IMR-90 (cell line): ENCODE results near the gene S100A4. TPM values are rescaled to one million over a fixed set of nuclear protein-coding genes. Genes with fewer than 3 reads are reported as not detected.
A peak's percentile ranks its signal among the peaks of the same experiment; 100 is the strongest.

Experiments used
- ATAC-seq: fragments of 200-7000 bp; cut with Tn5 transposase; 2 replicates; pipeline ENCODE4 v1.9.1; 2020; ENCODE audit warnings: low read depth, mild to moderate bottlenecking, moderate library complexity
- BruUV-seq: library from RNA; stranded (reverse); fragments of 400-500 nt; replicated peaks from 2 replicates; lab custom pipeline; 2021; lab: Mats Ljungman, UMichigan
- CTCF ChIA-PET: fragments of 300-600 bp; formaldehyde crosslinking; extraction: SDS; loops from one replicate; lab custom pipeline; 2021; ENCODE audit warnings: antibody characterized with exemption; lab: Yijun Ruan, JAX
- POLR2A ChIA-PET: fragments of 300-600 bp; sonication (Branson Sonifier 250); formaldehyde crosslinking; loops from one replicate; lab custom pipeline; 2022; ENCODE audit warnings: antibody characterized with exemption; ENCODE audit not compliant: unreplicated experiment; lab: Charles Lee
- DNase-seq: peaks from one replicate; pipeline ENCODE4 v3.0.0; 2013
- H2AFZ ChIP-seq: replicated peaks from 2 replicates; pipeline ENCODE3; 2013; ENCODE audit warnings: low read length, mild to moderate bottlenecking; ENCODE audit not compliant: poor library complexity
- H2AK5ac ChIP-seq: 2 replicates; pipeline ENCODE4 v1.6.1; 2013; ENCODE audit warnings: low read depth, low read length, inconsistent platforms
- H2AK9ac ChIP-seq: replicated peaks from 2 replicates; pipeline ENCODE3; 2013; ENCODE audit warnings: mild to moderate bottlenecking, low read depth, low read length, moderate library complexity; ENCODE audit not compliant: poor library complexity
- H2BK120ac ChIP-seq: 2 replicates; pipeline ENCODE4 v1.6.1; 2013; ENCODE audit warnings: low read depth, low read length, inconsistent platforms
- H2BK15ac ChIP-seq: 3 replicates; pipeline ENCODE4 v1.6.1; 2013; ENCODE audit warnings: low read depth, low read length, inconsistent platforms
- H2BK20ac ChIP-seq: 2 replicates; pipeline ENCODE4 v1.6.1; 2013; ENCODE audit warnings: low read depth, mild to moderate bottlenecking, inconsistent platforms, low read length, moderate library complexity
- H2BK5ac ChIP-seq: 2 replicates; pipeline ENCODE4 v1.6.1; 2013; ENCODE audit warnings: mild to moderate bottlenecking, low read depth, low read length, inconsistent platforms; ENCODE audit not compliant: poor library complexity, severe bottlenecking
- H3K14ac ChIP-seq: replicated peaks from 2 replicates; pipeline ENCODE4 v1.6.1; 2013; ENCODE audit warnings: low read depth, low read length, inconsistent platforms
- H3K18ac ChIP-seq: 2 replicates; pipeline ENCODE4 v1.6.1; 2013; ENCODE audit warnings: low read depth, low read length, control low read depth
- H3K23ac ChIP-seq: 2 replicates; pipeline ENCODE4 v1.6.1; 2013; ENCODE audit warnings: low read depth, low read length, inconsistent platforms
- H3K27ac ChIP-seq: 2 replicates; pipeline ENCODE4 v1.5.1; 2013; ENCODE audit warnings: mild to moderate bottlenecking, control low read depth, low read length; ENCODE audit not compliant: insufficient read depth
- H3K27me3 ChIP-seq: 2 replicates; pipeline ENCODE4 v1.6.1; 2013; ENCODE audit warnings: low read length; ENCODE audit not compliant: control insufficient read depth, insufficient read depth
- H3K36me3 ChIP-seq: 2 replicates; pipeline ENCODE4 v1.6.1; 2013; ENCODE audit warnings: low read length, mixed read lengths; ENCODE audit not compliant: control insufficient read depth, insufficient read depth
- H3K4ac ChIP-seq: 2 replicates; pipeline ENCODE4 v1.6.1; 2013; ENCODE audit warnings: low read depth, low read length, inconsistent platforms
- H3K4me1 ChIP-seq: 2 replicates; pipeline ENCODE4 v1.6.1; 2013; ENCODE audit warnings: low read length, mixed read lengths; ENCODE audit not compliant: control insufficient read depth, insufficient read depth
- H3K4me2 ChIP-seq: 2 replicates; pipeline ENCODE4 v1.6.1; 2013; ENCODE audit warnings: low read depth, mild to moderate bottlenecking, control low read depth, low read length, moderate library complexity
- H3K4me3 ChIP-seq: 2 replicates; pipeline ENCODE4 v1.5.1; 2013; ENCODE audit warnings: low read depth, mild to moderate bottlenecking, control low read depth, low read length, moderate library complexity; ENCODE audit not compliant: insufficient read depth
- H3K56ac ChIP-seq: 2 replicates; pipeline ENCODE4 v1.6.1; 2013; ENCODE audit warnings: low read length, inconsistent platforms; ENCODE audit not compliant: insufficient read depth; ENCODE audit errors: extremely low read depth
- H3K79me1 ChIP-seq, 2 experiments: 2 replicates each; pipeline ENCODE4 v1.6.1; 2013; ENCODE audit warnings: low read length in 2 of 2, inconsistent platforms in 1 of 2, low read depth in 1 of 2
- H3K9ac ChIP-seq: 2 replicates; pipeline ENCODE4 v1.6.1; 2013; ENCODE audit warnings: low read depth, low read length, control low read depth
- H3K9me1 ChIP-seq: 2 replicates; pipeline ENCODE4 v1.6.1; 2013; ENCODE audit warnings: low read length, inconsistent platforms; ENCODE audit not compliant: insufficient read depth
- H3K9me3 ChIP-seq: 2 replicates; pipeline ENCODE4 v1.6.1; 2013; ENCODE audit warnings: low read length; ENCODE audit not compliant: control insufficient read depth, insufficient read depth
- H4K20me1 ChIP-seq: 2 replicates; pipeline ENCODE4 v1.6.1; 2013; ENCODE audit warnings: low read length, inconsistent platforms; ENCODE audit not compliant: insufficient read depth
- H4K5ac ChIP-seq: 2 replicates; pipeline ENCODE4 v1.6.1; 2013; ENCODE audit warnings: mild to moderate bottlenecking, low read depth, low read length, control low read depth
- H4K8ac ChIP-seq, 2 experiments: 2 replicates each; pipeline ENCODE4 v1.6.1; 2013; ENCODE audit warnings: low read depth in 2 of 2, low read length in 2 of 2, control low read depth in 1 of 2, inconsistent platforms in 1 of 2
- H4K91ac ChIP-seq: 2 replicates; pipeline ENCODE4 v1.6.1; 2013; ENCODE audit warnings: low read depth, low read length, inconsistent platforms; ENCODE audit not compliant: insufficient read depth
- BHLHE40 ChIP-seq: fragments of 150-350 bp; IDR thresholded peaks from 2 replicates; pipeline ENCODE4 v1.6.1; 2016; ENCODE audit warnings: mild to moderate bottlenecking, low read depth, low read length
- CTCF ChIP-seq: conservative IDR thresholded peaks from 2 replicates; pipeline ENCODE4 v1.5.1; 2012; ENCODE audit warnings: mild to moderate bottlenecking, low read depth, low read length, improper control_type of control experiment
- MAZ ChIP-seq: IDR thresholded peaks from 2 replicates; pipeline ENCODE4 v1.6.1; 2012; ENCODE audit warnings: low read depth, mild to moderate bottlenecking, low read length, improper control_type of control experiment, moderate library complexity, borderline replicate concordance
- MXI1 ChIP-seq: IDR thresholded peaks from 2 replicates; pipeline ENCODE4 v1.6.1; 2012; ENCODE audit warnings: low read depth, mild to moderate bottlenecking, low read length, moderate library complexity, borderline replicate concordance
- NFE2L2 ChIP-seq: fragments of 150-350 bp; IDR thresholded peaks from 2 replicates; pipeline ENCODE4 v1.6.1; 2016; ENCODE audit warnings: low read depth, mild to moderate bottlenecking, low read length
- POLR2A ChIP-seq: IDR thresholded peaks from 2 replicates; pipeline ENCODE4 v1.6.1; 2012; ENCODE audit warnings: mild to moderate bottlenecking, low read depth, low read length
- RAD21 ChIP-seq: IDR thresholded peaks from 2 replicates; pipeline ENCODE4 v1.6.1; 2012; ENCODE audit warnings: low read length, improper control_type of control experiment
- RCOR1 ChIP-seq: IDR thresholded peaks from 2 replicates; pipeline ENCODE4 v1.6.1; 2012; ENCODE audit warnings: mild to moderate bottlenecking, low read length, improper control_type of control experiment; ENCODE audit not compliant: insufficient replicate concordance
- RFX5 ChIP-seq: IDR thresholded peaks from 2 replicates; pipeline ENCODE4 v1.8.0; 2012; ENCODE audit warnings: low read depth, mild to moderate bottlenecking, low read length, moderate library complexity
- SMC3 ChIP-seq: fragments of 150-350 bp; IDR thresholded peaks from 2 replicates; pipeline ENCODE4 v1.6.1; 2016; ENCODE audit warnings: low read depth, mild to moderate bottlenecking, antibody characterized with exemption, low read length, moderate library complexity
- WGBS, 2 experiments: methylation state at CpG; one replicate each; pipeline versions ENCODE4 v1.1.5 to v1.1.7; 2013; ENCODE audit warnings: missing lambda C conversion rate in 2 of 2; ENCODE audit not compliant: insufficient read length in 1 of 2; ENCODE audit errors: extremely low coverage in 2 of 2; 5-methylcytosine and 5-hydroxymethylcytosine counted together
- dilution Hi-C: fragments of 300-500 bp; cut with HindIII; formaldehyde crosslinking; loops from one replicate; pipeline ENCODE4 v1.14.3; 2018; ENCODE audit warnings: low sequenced_read_pairs; ENCODE audit not compliant: unreplicated experiment
- in situ Hi-C: fragments of 300-500 bp; cut with MboI; formaldehyde crosslinking; loops from 3 replicates; pipeline ENCODE4 v1.14.3; 2019; ENCODE audit warnings: low sequenced_read_pairs, inconsistent platforms, mixed read lengths
- intact Hi-C: fragments of 100-400 bp; cut with micrococcal nuclease; formaldehyde crosslinking; loops from 2 replicates; pipeline ENCODE4 v1.10.0; 2022
- polyA plus RNA-seq, 3 experiments: library from polyadenylated mRNA; depleted of rRNA; stranded (reverse); fragments of >200 nt; gene quantifications; 2 replicates each; pipeline ENCODE4 v1.2.3, GENCODE V29; 2012; ENCODE audit warnings: low replicate concordance in 1 of 3
- total RNA-seq: library from RNA; depleted of rRNA; stranded (reverse); fragments of >200 nt; gene quantifications from 2 replicates; pipeline ENCODE4 v1.2.3, GENCODE V29; 2012
- TF ChIP-seq, protein P1 (sequence below): fragments of 150-350 bp; IDR thresholded peaks from 2 replicates; pipeline ENCODE4 v1.6.1; 2017; ENCODE audit warnings: mild to moderate bottlenecking, antibody characterized with exemption, low read length, low read depth
- TF ChIP-seq, protein P2 (sequence below): fragments of 150-350 bp; IDR thresholded peaks from 2 replicates; pipeline ENCODE4 v1.6.1; 2016; ENCODE audit warnings: low read depth, mild to moderate bottlenecking, low read length, moderate library complexity, borderline replicate concordance

S100A4 gene
- total and polyA plus RNA-seq, 2 of the 4 experiments (the other 2 are of a cell fraction), result 5.6 to 16.6 TPM

GRCh38 chr1:153532769-153533599 is 12.6 kb downstream of the S100A4 start:
- peaks cover 5 to 57% of the 10 kb centered on the region in 2 experiments; a peak in 3 of 4 replicates for H3K79me1 ChIP-seq
- POLR2A ChIA-PET, result interaction anchor here (0.8 to 3.9 kb wide), 6 partner anchors 12 to 94 kb away, joined by 3 to 34 read pairs (median 4); partner anchors contain the start of genes S100A13 and S100A2
- H4K20me1 ChIP-seq, result peaks cover 18% of the 10 kb centered on the region
- dilution Hi-C loops, result no loop called here
- H2BK120ac ChIP-seq, result peak overlapping the region; percentile 58
- peak overlapping the region; percentile 80 for H4K91ac ChIP-seq
- H3K23ac ChIP-seq, result peak overlapping the region; percentile 96
- H3K4ac ChIP-seq, result peak overlapping the region; percentile 94
- H3K4me2 ChIP-seq, result peak overlapping the region; percentile 90
- H2BK15ac ChIP-seq, result 0 out of 3 replicates have a peak overlapping the region, but pooled peaks have one; percentile 2
- peak overlapping the region; percentile 43 for H3K18ac ChIP-seq
- peak overlapping the region; percentile 97 for H3K14ac ChIP-seq
- BruUV-seq, result no TSS peak
- peak overlapping the region; percentile 87 for H2AK9ac ChIP-seq
- in situ Hi-C loops, result loop anchor here (5.0 to 25.0 kb wide), 2 partner anchors 34 to 429 kb away; partner anchors contain the start of genes CREB3L4, CRTC2, S100A2 and SLC39A1
- peak; percentile 89; the same call in 1 of the 2 replicates for TF ChIP-seq MAZ
- no peak for TF ChIP-seq BHLHE40
- TF ChIP-seq, protein P1, sequence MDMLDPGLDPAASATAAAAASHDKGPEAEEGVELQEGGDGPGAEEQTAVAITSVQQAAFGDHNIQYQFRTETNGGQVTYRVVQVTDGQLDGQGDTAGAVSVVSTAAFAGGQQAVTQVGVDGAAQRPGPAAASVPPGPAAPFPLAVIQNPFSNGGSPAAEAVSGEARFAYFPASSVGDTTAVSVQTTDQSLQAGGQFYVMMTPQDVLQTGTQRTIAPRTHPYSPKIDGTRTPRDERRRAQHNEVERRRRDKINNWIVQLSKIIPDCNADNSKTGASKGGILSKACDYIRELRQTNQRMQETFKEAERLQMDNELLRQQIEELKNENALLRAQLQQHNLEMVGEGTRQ, result no peak
- TF ChIP-seq SMC3, result peak; percentile 91
- no peak for TF ChIP-seq MXI1
- TF ChIP-seq, protein P2, sequence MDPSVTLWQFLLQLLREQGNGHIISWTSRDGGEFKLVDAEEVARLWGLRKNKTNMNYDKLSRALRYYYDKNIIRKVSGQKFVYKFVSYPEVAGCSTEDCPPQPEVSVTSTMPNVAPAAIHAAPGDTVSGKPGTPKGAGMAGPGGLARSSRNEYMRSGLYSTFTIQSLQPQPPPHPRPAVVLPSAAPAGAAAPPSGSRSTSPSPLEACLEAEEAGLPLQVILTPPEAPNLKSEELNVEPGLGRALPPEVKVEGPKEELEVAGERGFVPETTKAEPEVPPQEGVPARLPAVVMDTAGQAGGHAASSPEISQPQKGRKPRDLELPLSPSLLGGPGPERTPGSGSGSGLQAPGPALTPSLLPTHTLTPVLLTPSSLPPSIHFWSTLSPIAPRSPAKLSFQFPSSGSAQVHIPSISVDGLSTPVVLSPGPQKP, result no peak
- TF ChIP-seq RCOR1, result no peak
- no peak for TF ChIP-seq NFE2L2
- TF ChIP-seq POLR2A, result peak; percentile 51
- peak; percentile 87 for TF ChIP-seq RAD21
- TF ChIP-seq RFX5, result no peak
- TF ChIP-seq CTCF, result peak; percentile 94
- DNase-seq, result peak; percentile 84
- H4K5ac ChIP-seq, result peak overlapping the region; percentile 62
- H3K4me1 ChIP-seq, result peaks cover 25% of the 10 kb centered on the region
- H3K9ac ChIP-seq, result peak overlapping the region; percentile 97
- CTCF ChIA-PET, result interaction anchor here (0.7 to 2.8 kb wide), 15 partner anchors 8 to 149 kb away, joined by 3 to 19 read pairs (median 4); partner anchors contain the start of genes CHTOP, S100A16 and S100A5
- peak; percentile 49 for ATAC-seq
- H2BK5ac ChIP-seq, result peak overlapping the region; percentile 96
- peak overlapping the region; percentile 91 for H3K27ac ChIP-seq
- WGBS, 2 experiments, result 20% methylated on average over 4 of the region's 34 CpGs; no CpG with 5 or more reads in 1 of the 2 experiments
- peak overlapping the region; percentile 18; the same call in 1 of the 2 replicates for H2BK20ac ChIP-seq
- H4K8ac ChIP-seq, result peak overlapping the region; percentile 76 to 81
- H3K9me1 ChIP-seq, result peaks cover 20% of the 10 kb centered on the region
- H2AK5ac ChIP-seq, result peak overlapping the region; percentile 81
- peak overlapping the region; percentile 86 for H3K56ac ChIP-seq
- no peaks in the 10 kb centered on the region for H3K27me3 ChIP-seq
- peak overlapping the region; percentile 8 for H3K4me3 ChIP-seq
- H3K9me3 ChIP-seq, result no peaks in the 10 kb centered on the region
- H2AFZ ChIP-seq, result peak overlapping the region; percentile 69
- peaks cover 11% of the 10 kb centered on the region for H3K36me3 ChIP-seq
- intact Hi-C loops, result loop anchor here (1.0 to 5.0 kb wide), 5 partner anchors 22 to 181 kb away; partner anchors contain the start of genes ILF2, S100A1 and S100A13
